Stimulated activated CD8-positive, alpha-beta memory T cell treated with anti-CD3 and anti-CD28 coated beads, Interleukin-15, amount 100 ng/mL, for 4 hours (primary cell): ENCODE data around the gene TKT.
A peak's percentile ranks its signal among the peaks of the same experiment; 100 is the strongest.

Experiments used
- DNase-seq, 2 donors: peaks; one replicate each; pipeline ENCODE4 v3.0.0-alpha.2; 2020; ENCODE audit warnings: low read depth in 2 of 2

The TKT gene

DNA sequence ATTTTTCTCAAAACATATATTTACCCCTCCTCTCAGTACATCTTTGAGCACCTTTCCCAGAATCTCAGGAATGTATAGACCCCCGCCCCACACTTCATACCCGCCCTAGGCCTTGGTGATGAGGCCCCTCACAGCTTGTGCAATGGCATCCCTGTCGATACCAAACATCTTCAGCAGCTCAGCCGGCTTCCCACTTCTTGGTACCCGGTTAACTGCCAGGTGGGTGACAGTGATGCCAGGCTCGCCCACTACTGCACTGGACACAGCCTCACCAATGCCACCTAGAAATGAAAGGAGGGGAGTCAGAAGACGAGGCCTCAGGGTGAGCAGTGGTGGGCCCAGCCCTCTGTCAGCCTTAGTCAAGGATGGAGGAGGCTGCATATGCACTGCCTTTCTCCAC lies 30.2 kb downstream of the TKT start:
- no peak for DNase-seq

- DNase-seq: no peak
Observed at GRCh38 chr3:53225181-53225580, 30.6 kb downstream of the TKT start.

DNA sequence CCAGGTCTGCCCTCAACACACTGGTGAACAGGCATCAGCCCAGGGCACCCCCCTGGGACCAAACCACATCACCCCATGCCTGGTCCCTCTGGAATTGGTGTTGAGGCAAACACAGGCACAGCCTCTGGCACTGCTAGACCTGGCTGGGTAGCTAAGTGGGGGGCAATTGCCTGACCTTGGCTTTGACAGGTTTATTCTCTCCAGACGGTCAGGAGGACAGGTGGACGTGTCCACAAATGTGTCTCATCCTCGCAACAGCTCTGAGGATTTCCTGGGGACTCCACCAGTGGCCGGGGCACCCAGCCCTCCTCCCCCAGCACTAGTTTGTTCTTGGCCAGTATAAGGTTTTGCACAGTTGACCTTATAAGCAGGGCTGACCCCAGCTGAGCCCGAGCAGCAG lies 31.3 kb downstream of the TKT start:
- DNase-seq: no peak

DNA sequence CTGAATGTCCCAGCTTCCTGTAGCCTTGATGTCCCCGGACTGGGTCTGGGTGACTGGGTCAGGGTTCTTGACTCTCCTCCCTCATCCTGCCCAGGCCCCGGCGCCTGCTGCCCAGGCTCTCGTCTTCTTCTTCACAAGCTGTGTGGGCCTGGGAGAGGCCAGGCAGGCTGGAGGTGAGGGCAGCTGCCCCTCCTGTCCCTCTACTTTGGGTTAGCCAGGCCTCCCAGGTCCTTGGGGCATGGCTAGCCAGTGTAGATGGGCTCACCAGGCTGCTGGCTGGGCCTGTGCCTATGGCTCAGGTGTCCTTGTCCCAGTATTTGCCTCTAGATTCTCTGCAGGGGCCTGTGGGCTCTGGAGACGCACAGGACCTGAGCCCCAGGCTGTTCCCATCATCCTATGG lies 31.8 kb downstream of the TKT start:
- no peak for DNase-seq

- no peak for DNase-seq
Observed at GRCh38 chr3:53223541-53223966, 32.3 kb downstream of the TKT start.

DNA sequence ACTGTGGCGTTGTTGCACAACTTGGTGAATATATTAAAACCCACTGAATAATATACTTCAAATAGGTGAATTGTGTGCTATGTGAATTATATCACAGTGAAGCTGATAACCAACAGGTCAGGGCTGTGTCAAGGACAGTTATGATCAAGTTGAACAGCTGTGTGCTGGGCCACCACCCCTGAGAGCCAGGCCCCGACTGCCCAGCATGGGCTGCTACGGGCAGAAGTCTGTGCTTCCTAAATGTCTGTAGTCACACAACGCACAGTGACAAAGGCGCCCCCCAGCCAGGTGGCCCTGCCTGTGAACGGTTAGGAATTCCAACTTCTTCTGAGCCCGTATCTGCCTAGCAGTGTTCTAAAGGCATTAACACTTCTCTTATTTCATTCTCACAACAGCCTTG lies 32.8 kb downstream of the TKT start:
- no peak for DNase-seq

- no peak for DNase-seq
Observed at GRCh38 chr3:53222183-53222901, 33.5 kb downstream of the TKT start.

- DNase-seq: no peak
Observed at GRCh38 chr3:53221827-53222182, 34.0 kb downstream of the TKT start.

DNA sequence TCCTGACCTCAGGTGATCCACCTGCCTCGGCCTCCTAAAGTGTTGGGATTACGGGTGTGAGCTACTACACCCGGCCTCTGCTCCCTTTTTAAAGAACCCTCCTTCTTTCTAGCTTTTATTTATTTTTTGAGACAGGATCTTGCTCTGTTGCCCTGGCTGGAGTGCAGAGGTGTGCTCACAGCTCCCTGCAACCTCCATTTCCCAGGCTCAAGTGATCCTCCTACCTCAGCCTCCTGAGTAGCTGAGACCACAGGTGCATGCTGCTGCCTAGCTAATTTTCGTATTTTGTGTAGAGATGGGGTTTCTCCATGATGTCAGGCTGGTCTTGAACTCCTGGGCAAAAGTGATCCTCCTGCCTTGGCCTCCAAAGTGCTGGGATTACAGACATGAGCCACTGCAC lies 34.5 kb downstream of the TKT start:
- no peak for DNase-seq

- peak; percentile 36 to 49 for DNase-seq
Observed at GRCh38 chr3:53219895-53220483, 35.8 kb downstream of the TKT start.

DNA sequence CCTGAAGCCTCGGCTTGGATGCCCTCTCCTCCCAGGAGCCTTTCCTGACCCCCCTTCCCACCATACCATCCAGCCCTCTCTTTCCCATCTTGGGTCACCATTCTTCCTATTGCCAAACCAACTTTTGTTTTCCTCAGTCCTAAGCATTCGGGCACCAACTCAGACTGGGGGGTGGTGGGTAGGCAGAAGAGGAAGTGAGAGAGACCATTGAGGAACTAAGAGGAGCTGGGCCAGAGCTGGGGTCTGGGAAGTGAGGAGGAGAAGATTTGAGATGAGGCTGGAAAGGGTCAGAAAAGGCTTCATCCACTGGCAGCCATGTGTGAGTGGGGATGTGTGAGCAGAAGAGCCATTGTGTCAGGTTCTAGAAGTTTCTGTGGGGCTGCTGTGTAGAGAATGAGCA lies 37.7 kb downstream of the TKT start:
- DNase-seq: no peak

GRCh38 chr3:53217175-53217574 lies 38.6 kb downstream of the TKT start:
- DNase-seq: no peak

GRCh38 chr3:53216723-53217122 lies 39.1 kb downstream of the TKT start:
- DNase-seq: no peak

- DNase-seq: no peak
Observed at GRCh38 chr3:53215816-53216215, 40.0 kb downstream of the TKT start.

GRCh38 chr3:53213276-53213675 lies 42.5 kb downstream of the TKT start:
- DNase-seq: no peak

GRCh38 chr3:53211706-53212702 lies 43.8 kb downstream of the TKT start:
- no peak for DNase-seq

- DNase-seq: no peak
Observed at GRCh38 chr3:53202331-53203015, 53.3 kb downstream of the TKT start.

GRCh38 chr3:53200501-53201498 lies 55.0 kb downstream of the TKT start:
- no peak for DNase-seq

DNA sequence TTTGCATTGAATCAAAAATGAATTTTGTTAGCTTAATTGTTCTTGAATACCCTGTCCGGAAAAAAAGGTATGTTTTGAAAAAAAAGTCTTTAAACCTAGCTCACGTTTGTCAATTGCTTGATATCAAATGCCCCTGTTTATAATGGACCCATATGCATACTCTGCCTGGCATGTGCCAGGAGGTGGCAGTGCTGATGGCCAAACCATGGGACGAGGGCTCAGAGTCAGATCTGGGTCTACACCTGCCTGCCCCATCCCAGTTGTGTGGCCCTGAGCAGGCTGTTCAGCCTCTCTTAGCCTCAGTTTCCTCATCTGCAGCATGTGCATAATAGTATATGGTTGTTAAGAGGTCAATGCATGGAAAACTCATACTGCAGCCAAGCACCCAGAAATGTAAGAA lies 56.0 kb downstream of the TKT start:
- DNase-seq: no peak

- DNase-seq: no peak
Observed at GRCh38 chr3:53198996-53199395, 56.8 kb downstream of the TKT start.
